Nucleus accumbens (tissue), 56 donors: Measurements from ENCODE around the gene C12orf75.
"Not testable (repeated sequence)": the region's sequence is repeated elsewhere in the genome, so short reads cannot be mapped to it uniquely, and the experiment has no call there.

Source experiments
- DNase-seq, 56 donors: peaks; one replicate each; lab custom pipeline; 2025; lab: John Stamatoyannopoulos, UW

C12orf75 gene

GRCh38 chr12:105330283-105330930, at the start of gene C12orf75:
Gene C12orf75 (plus strand): TSS chr12:105330691. CDS start chr12:105330892, 201 bp downstream.
- peak; percentile 6 to 83 (median 46) for DNase-seq

GRCh38 chr12:105280966-105281693, 49.4 kb upstream of the C12orf75 start:
- no peak for DNase-seq

GRCh38 chr12:105281694-105282049, 48.8 kb upstream of the C12orf75 start:
- no peak for DNase-seq

- DNase-seq: no peak
These were observed 45.1 kb upstream of the C12orf75 start for GRCh38 chr12:105285378-105285777.

GRCh38 chr12:105287408-105287807, 43.1 kb upstream of the C12orf75 start:
- DNase-seq: no peak

- DNase-seq: no peak
These were observed 42.0 kb upstream of the C12orf75 start for GRCh38 chr12:105288311-105288996.

GRCh38 chr12:105289114-105289904, 41.2 kb upstream of the C12orf75 start:
- DNase-seq: no peak

GRCh38 chr12:105291531-105291930, 39.0 kb upstream of the C12orf75 start:
- no peak for DNase-seq

- no peak for DNase-seq
These were observed 37.8 kb upstream of the C12orf75 start for GRCh38 chr12:105292705-105293104.

- DNase-seq: no peak
These were observed 37.3 kb upstream of the C12orf75 start for GRCh38 chr12:105293187-105293586.

- DNase-seq: no peak
These were observed 36.3 kb upstream of the C12orf75 start for GRCh38 chr12:105294161-105294560.

GRCh38 chr12:105294886-105295479, 35.5 kb upstream of the C12orf75 start:
- no peak for DNase-seq

- no peak for DNase-seq
These were observed 34.1 kb upstream of the C12orf75 start for GRCh38 chr12:105296116-105297089.

GRCh38 chr12:105300883-105301282, 29.6 kb upstream of the C12orf75 start:
- DNase-seq: no peak

- DNase-seq: no peak
These were observed 28.8 kb upstream of the C12orf75 start for GRCh38 chr12:105301696-105302095.

GRCh38 chr12:105302986-105303385, 27.5 kb upstream of the C12orf75 start:
- not testable (repeated sequence) for DNase-seq

- not testable (repeated sequence) for DNase-seq
These were observed 25.9 kb upstream of the C12orf75 start for GRCh38 chr12:105304626-105305025.

- not testable (repeated sequence) for DNase-seq
These were observed 22.7 kb upstream of the C12orf75 start for GRCh38 chr12:105307601-105308314.
